OCI-LY3 (cell line): Measurements from ENCODE around the gene MINDY1.

ENCODE experiments used
- H2AFZ ChIP-seq: fragments of 200-600, 300-600 bp; shearing (Covaris generic); 2 replicates; pipeline ENCODE4 v1.6.0; 2014; ENCODE audit warnings: antibody characterized with exemption, low read depth, low read length
- H3K27ac ChIP-seq: fragments of 200-600, 300-600 bp; sonication (generic); 2 replicates; pipeline ENCODE4 v1.5.1; 2014; ENCODE audit warnings: mild to moderate bottlenecking, low read length, moderate library complexity, mixed read lengths
- H3K27me3 ChIP-seq: fragments of 200-600, 300-600 bp; sonication (generic); 2 replicates; pipeline ENCODE4 v1.6.1; 2014; ENCODE audit warnings: low read depth, low read length, mixed read lengths
- H3K36me3 ChIP-seq: fragments of 200-600, 300-600 bp; sonication (generic); replicated peaks from 2 replicates; pipeline ENCODE3; 2014; ENCODE audit warnings: low read depth, low read length, mixed read lengths
- H3K4me1 ChIP-seq: fragments of 300-600, 200-600 bp; sonication (generic); 2 replicates; pipeline ENCODE4 v1.6.1; 2014; ENCODE audit warnings: low read length, mixed read lengths
- H3K4me2 ChIP-seq: fragments of 200-600, 300-600 bp; sonication (generic); 2 replicates; pipeline ENCODE4 v1.6.1; 2014; ENCODE audit warnings: low read length, mixed read lengths
- H3K4me3 ChIP-seq: fragments of 300-600, 200-600 bp; sonication (generic); 2 replicates; pipeline ENCODE4 v1.5.1; 2014; ENCODE audit warnings: antibody characterized with exemption, mild to moderate bottlenecking, low read length, moderate library complexity
- H3K79me2 ChIP-seq: fragments of 300-600, 200-600 bp; shearing (Covaris generic); 2 replicates; pipeline ENCODE4 v1.6.1; 2014; ENCODE audit warnings: mild to moderate bottlenecking, low read length, mixed read lengths
- H3K9ac ChIP-seq: fragments of 300-600, 200-600 bp; shearing (Covaris generic); 2 replicates; pipeline ENCODE4 v1.6.0; 2014; ENCODE audit warnings: mild to moderate bottlenecking, low read length, moderate library complexity
- H3K9me3 ChIP-seq: fragments of 200-600, 300-600 bp; shearing (Covaris generic); 2 replicates; pipeline ENCODE4 v1.6.1; 2014; ENCODE audit warnings: low read length, mixed read lengths; ENCODE audit not compliant: insufficient read depth
- H4K20me1 ChIP-seq: fragments of 200-600, 300-600 bp; sonication (generic); 2 replicates; pipeline ENCODE4 v1.6.1; 2016; ENCODE audit warnings: low read length, mixed read lengths; ENCODE audit not compliant: insufficient read depth
- CTCF ChIP-seq: fragments of 200-600, 300-600 bp; sonication (generic); IDR thresholded peaks from 2 replicates; pipeline ENCODE4 v1.5.1; 2014; ENCODE audit warnings: antibody characterized with exemption, low read length, low read depth
- EZH2phosphoT487 ChIP-seq: fragments of 200-600 bp; shearing (Covaris generic); IDR thresholded peaks from 2 replicates; pipeline ENCODE4 v1.6.1; 2018; ENCODE audit warnings: antibody characterized with exemption, mixed run types, low read depth

MINDY1 gene

GRCh38 chr1:151002611-151003010, 4.1 kb downstream of the MINDY1 start:
- no peak for TF ChIP-seq CTCF
- TF ChIP-seq EZH2phosphoT487, result no peak
- Histone ChIP-seq H3K27ac (no peak overlapping the region), H2AFZ (no peak overlapping the region), H3K79me2 (no peaks in the 10 kb centered on the region), H3K4me2 (no peak overlapping the region), H3K36me3 (no peaks in the 10 kb centered on the region), H4K20me1 (no peaks in the 10 kb centered on the region), H3K9me3 (no peaks in the 10 kb centered on the region), H3K27me3 (no peaks in the 10 kb centered on the region), H3K4me3 (no peak overlapping the region), H3K9ac (no peak overlapping the region), H3K4me1 (peaks cover 19% of the 10 kb centered on the region)

GRCh38 chr1:151002051-151002450, 4.7 kb downstream of the MINDY1 start:
- no peak overlapping the region for H3K27ac ChIP-seq
- H4K20me1 ChIP-seq, result no peaks in the 10 kb centered on the region
- no peaks in the 10 kb centered on the region for H3K79me2 ChIP-seq
- H3K4me1 ChIP-seq, result peaks cover 15% of the 10 kb centered on the region
- H3K36me3 ChIP-seq, result no peaks in the 10 kb centered on the region
- TF ChIP-seq CTCF (no peak), EZH2phosphoT487 (no peak)
- H3K4me2 ChIP-seq, result no peak overlapping the region
- no peaks in the 10 kb centered on the region for H3K27me3 ChIP-seq
- H3K4me3 ChIP-seq, result no peak overlapping the region
- no peaks in the 10 kb centered on the region for H3K9me3 ChIP-seq
- H3K9ac ChIP-seq, result no peak overlapping the region
- H2AFZ ChIP-seq, result no peak overlapping the region

- no peak for TF ChIP-seq EZH2phosphoT487
- TF ChIP-seq CTCF, result no peak
- Histone ChIP-seq H3K9ac (no peak overlapping the region), H3K27me3 (no peaks in the 10 kb centered on the region), H3K9me3 (no peaks in the 10 kb centered on the region), H3K4me1 (peaks cover 11% of the 10 kb centered on the region; the same call in 1 of the 2 replicates), H3K36me3 (no peaks in the 10 kb centered on the region), H2AFZ (no peak overlapping the region), H3K27ac (no peak overlapping the region), H3K4me3 (no peak overlapping the region), H4K20me1 (no peaks in the 10 kb centered on the region), H3K79me2 (no peaks in the 10 kb centered on the region), H3K4me2 (no peak overlapping the region)
Observed at GRCh38 chr1:151001602-151002001, 5.1 kb downstream of the MINDY1 start.

GRCh38 chr1:151000408-151000807, 6.3 kb downstream of the MINDY1 start:
- H3K27me3 ChIP-seq, result no peaks in the 10 kb centered on the region
- 0 out of 2 replicates have a peak, but pooled peaks cover 3% of the 10 kb centered on the region for H3K4me1 ChIP-seq
- H3K9me3 ChIP-seq, result no peaks in the 10 kb centered on the region
- no peak for TF ChIP-seq EZH2phosphoT487
- no peak for TF ChIP-seq CTCF
- H3K79me2 ChIP-seq, result no peaks in the 10 kb centered on the region
- H3K27ac ChIP-seq, result no peak overlapping the region
- no peak overlapping the region for H3K4me3 ChIP-seq
- H3K36me3 ChIP-seq, result no peaks in the 10 kb centered on the region
- H4K20me1 ChIP-seq, result no peaks in the 10 kb centered on the region
- no peak overlapping the region for H2AFZ ChIP-seq
- H3K4me2 ChIP-seq, result no peak overlapping the region
- H3K9ac ChIP-seq, result no peak overlapping the region
